Ishikawa (cell line): ENCODE data around the gene RTN4R.
A peak's percentile ranks its signal among the peaks of the same experiment; 100 is the strongest.

Experiments
- CEBPB ChIP-seq: IDR thresholded peaks from 2 replicates; pipeline ENCODE4 v1.6.1; 2012
- CREB1 ChIP-seq: IDR thresholded peaks from 2 replicates; pipeline ENCODE4 v1.6.1; 2012; ENCODE audit warnings: low read depth
- EP300 ChIP-seq: IDR thresholded peaks from 2 replicates; pipeline ENCODE4 v1.6.1; 2012; ENCODE audit warnings: borderline replicate concordance
- NFIC ChIP-seq: IDR thresholded peaks from 2 replicates; pipeline ENCODE4 v1.6.1; 2012
- TEAD4 ChIP-seq: IDR thresholded peaks from 2 replicates; pipeline ENCODE4 v1.6.1; 2012
- TF ChIP-seq, protein P1 (sequence below): IDR thresholded peaks from 2 replicates; pipeline ENCODE4 v1.6.1; 2012; ENCODE audit warnings: low read depth, mild to moderate bottlenecking

DNA sequence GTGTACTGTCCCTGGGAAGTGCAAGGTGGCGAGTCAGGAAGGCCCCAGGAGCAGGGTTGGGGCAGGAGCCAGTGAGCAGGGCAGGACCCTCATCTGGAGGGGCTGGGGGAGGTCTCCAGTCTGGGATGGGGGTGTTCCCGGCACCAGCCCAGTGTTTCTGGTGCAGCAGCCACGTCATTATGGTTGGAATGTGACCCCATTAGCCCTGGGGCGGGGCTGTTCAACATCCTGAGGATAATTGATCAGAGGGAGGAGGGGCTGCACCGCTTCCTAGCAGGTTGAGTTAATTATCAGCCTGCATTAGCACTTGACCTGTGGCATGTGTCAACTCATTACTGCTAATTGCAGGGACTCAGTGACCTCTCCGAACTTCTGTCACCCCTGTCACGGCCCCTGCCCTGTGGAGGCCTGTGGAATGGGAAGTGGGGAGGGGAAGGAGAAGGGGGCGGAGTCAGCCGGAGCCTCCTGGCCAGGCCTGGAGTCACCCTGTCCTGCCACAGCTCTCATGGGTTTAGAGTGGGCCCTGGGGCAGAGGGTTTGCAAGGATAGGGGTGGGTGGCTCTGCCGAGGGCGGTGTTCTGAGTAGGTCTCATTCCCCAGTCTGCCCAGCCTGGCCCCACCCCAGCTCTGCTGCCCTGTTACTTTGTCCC lies 64.4 kb downstream of the RTN4R start:
- TF ChIP-seq CREB1 (no peak), EP300 (no peak), NFIC (no peak), CEBPB (no peak), TEAD4 (peak; percentile 63)
- TF ChIP-seq, protein P1, sequence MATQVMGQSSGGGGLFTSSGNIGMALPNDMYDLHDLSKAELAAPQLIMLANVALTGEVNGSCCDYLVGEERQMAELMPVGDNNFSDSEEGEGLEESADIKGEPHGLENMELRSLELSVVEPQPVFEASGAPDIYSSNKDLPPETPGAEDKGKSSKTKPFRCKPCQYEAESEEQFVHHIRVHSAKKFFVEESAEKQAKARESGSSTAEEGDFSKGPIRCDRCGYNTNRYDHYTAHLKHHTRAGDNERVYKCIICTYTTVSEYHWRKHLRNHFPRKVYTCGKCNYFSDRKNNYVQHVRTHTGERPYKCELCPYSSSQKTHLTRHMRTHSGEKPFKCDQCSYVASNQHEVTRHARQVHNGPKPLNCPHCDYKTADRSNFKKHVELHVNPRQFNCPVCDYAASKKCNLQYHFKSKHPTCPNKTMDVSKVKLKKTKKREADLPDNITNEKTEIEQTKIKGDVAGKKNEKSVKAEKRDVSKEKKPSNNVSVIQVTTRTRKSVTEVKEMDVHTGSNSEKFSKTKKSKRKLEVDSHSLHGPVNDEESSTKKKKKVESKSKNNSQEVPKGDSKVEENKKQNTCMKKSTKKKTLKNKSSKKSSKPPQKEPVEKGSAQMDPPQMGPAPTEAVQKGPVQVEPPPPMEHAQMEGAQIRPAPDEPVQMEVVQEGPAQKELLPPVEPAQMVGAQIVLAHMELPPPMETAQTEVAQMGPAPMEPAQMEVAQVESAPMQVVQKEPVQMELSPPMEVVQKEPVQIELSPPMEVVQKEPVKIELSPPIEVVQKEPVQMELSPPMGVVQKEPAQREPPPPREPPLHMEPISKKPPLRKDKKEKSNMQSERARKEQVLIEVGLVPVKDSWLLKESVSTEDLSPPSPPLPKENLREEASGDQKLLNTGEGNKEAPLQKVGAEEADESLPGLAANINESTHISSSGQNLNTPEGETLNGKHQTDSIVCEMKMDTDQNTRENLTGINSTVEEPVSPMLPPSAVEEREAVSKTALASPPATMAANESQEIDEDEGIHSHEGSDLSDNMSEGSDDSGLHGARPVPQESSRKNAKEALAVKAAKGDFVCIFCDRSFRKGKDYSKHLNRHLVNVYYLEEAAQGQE: no peak
